Panc1 (cell line): ENCODE data around the gene HSPA12A. TPM values are rescaled to one million over a fixed set of nuclear protein-coding genes. Genes with fewer than 3 reads are reported as not detected.

Experiments
- ATAC-seq: fragments of 200-7000 bp; cut with Tn5 transposase; 2 replicates; pipeline ENCODE4 v1.9.1; 2020; ENCODE audit warnings: mild to moderate bottlenecking, moderate library complexity
- BruUV-seq: library from RNA; stranded (reverse); fragments of 400-500 nt; replicated peaks from 2 replicates; lab custom pipeline; 2021; lab: Mats Ljungman, UMichigan
- CTCF ChIA-PET: fragments of 300-600 bp; sonication (Branson Sonifier 250); formaldehyde crosslinking; loops from one replicate; lab custom pipeline; 2022; ENCODE audit warnings: antibody characterized with exemption; lab: Charles Lee
- POLR2A ChIA-PET: fragments of 300-600 bp; sonication (Branson Sonifier 250); formaldehyde crosslinking; loops from one replicate; lab custom pipeline; 2022; ENCODE audit warnings: antibody characterized with exemption; lab: Charles Lee
- DNase-seq: peaks from one replicate; pipeline ENCODE4 v3.0.0-alpha.2; 2010; ENCODE audit warnings: low read depth, low spot score
- H3K27ac ChIP-seq: 2 replicates; pipeline ENCODE4 v1.5.1; 2011; ENCODE audit warnings: mild to moderate bottlenecking, low read length, inconsistent platforms
- H3K27me3 ChIP-seq: fragments of 200-500 bp; sonication (Bioruptor generic); 2 replicates; pipeline ENCODE4 v1.6.0; 2014; ENCODE audit warnings: low read length, inconsistent platforms; ENCODE audit not compliant: control insufficient read depth, insufficient read depth
- H3K36me3 ChIP-seq: fragments of 200-500 bp; sonication (Bioruptor generic); 2 replicates; pipeline ENCODE4 v1.5.1; 2014; ENCODE audit warnings: inconsistent platforms, mild to moderate bottlenecking, low read length, moderate library complexity; ENCODE audit not compliant: control insufficient read depth, insufficient read depth
- H3K4me1 ChIP-seq: 2 replicates; pipeline ENCODE4 v1.5.1; 2011; ENCODE audit warnings: inconsistent platforms, mild to moderate bottlenecking, low read length, moderate library complexity; ENCODE audit not compliant: control insufficient read depth, insufficient read depth
- H3K4me3 ChIP-seq, 2 experiments: 2 replicates each; pipeline ENCODE4 v1.5.1; 2011 to 2012; ENCODE audit warnings: low read depth in 2 of 2, low read length in 2 of 2, mild to moderate bottlenecking in 2 of 2, inconsistent platforms in 1 of 2, moderate library complexity in 1 of 2
- H3K9me3 ChIP-seq: fragments of 200-500 bp; sonication (Bioruptor generic); 2 replicates; pipeline ENCODE4 v1.5.1; 2014; ENCODE audit warnings: low read depth, mild to moderate bottlenecking, inconsistent platforms, low read length, moderate library complexity; ENCODE audit not compliant: control insufficient read depth, insufficient read depth
- CTCF ChIP-seq: fragments of 450-650 bp; IDR thresholded peaks from 2 replicates; pipeline ENCODE4 v1.5.1; 2017; ENCODE audit warnings: mild to moderate bottlenecking
- POLR2AphosphoS5 ChIP-seq: IDR thresholded peaks from 2 replicates; pipeline ENCODE4 v1.6.1; 2012; ENCODE audit warnings: mild to moderate bottlenecking, low read depth, low read length, moderate library complexity
- REST ChIP-seq, 2 experiments: IDR thresholded peaks; 2 replicates each; pipeline ENCODE4 v1.6.1; 2011 to 2012; ENCODE audit warnings: low read depth in 2 of 2, control low read depth in 1 of 2, low read length in 1 of 2, mild to moderate bottlenecking in 1 of 2, moderate library complexity in 1 of 2; ENCODE audit not compliant: insufficient read depth in 1 of 2
- SIN3A ChIP-seq: IDR thresholded peaks from 2 replicates; pipeline ENCODE4 v1.6.1; 2012; ENCODE audit warnings: low read depth, mild to moderate bottlenecking, low read length, moderate library complexity, borderline replicate concordance; ENCODE audit not compliant: insufficient read depth
- TCF7L2 ChIP-seq: IDR thresholded peaks from 2 replicates; pipeline ENCODE4 v1.6.1; 2011; ENCODE audit warnings: mild to moderate bottlenecking, low read depth, low read length, inconsistent platforms
- in situ Hi-C: cut with HindIII; loops from 2 replicates; pipeline ENCODE4 v1.10.0; 2016; ENCODE audit warnings: low sequenced_read_pairs, low pct_unique_long_range_greater_than_20kb
- intact Hi-C: fragments of 100-400 bp; cut with micrococcal nuclease; formaldehyde crosslinking; loops from one replicate; pipeline ENCODE4 v1.10.0; 2022; ENCODE audit not compliant: unreplicated experiment
- total RNA-seq: library from RNA; stranded (reverse); gene quantifications from one replicate; pipeline ENCODE4 v1.2.1, GENCODE V29; 2021; ENCODE audit not compliant: unreplicated experiment

Gene HSPA12A
- total RNA-seq, 1 experiment from 2014 or later: 7.7 TPM

- DNase-seq (no peak), ATAC-seq (no peak)
- no TSS peak for BruUV-seq
- no peaks in the 10 kb centered on the region for H3K36me3 ChIP-seq
- no peak overlapping the region for H3K27ac ChIP-seq
- H3K27me3 ChIP-seq: peaks cover 7% of the 10 kb centered on the region
- CTCF ChIA-PET: interaction anchor here (0.6 kb wide), 2 partner anchors 13 to 56 kb away, joined by 4 to 8 read pairs; no protein-coding TSS in a partner anchor
- in situ Hi-C loops: no loop called here
- no peak overlapping the region for H3K4me3 ChIP-seq
- no peaks in the 10 kb centered on the region for H3K4me1 ChIP-seq
- no peaks in the 10 kb centered on the region for H3K9me3 ChIP-seq
- POLR2A ChIA-PET: no interaction called here
- intact Hi-C loops: no loop called here
- TF ChIP-seq TCF7L2 (no peak), POLR2AphosphoS5 (no peak), REST (IDR thresholded peaks at IDR 0.05; ENCODE audit: insufficient read depth in 1 of 2, low read depth in 2 of 2, low read length in 1 of 2) (no peak), SIN3A (no peak), CTCF (no peak)
Measured at GRCh38 chr10:116629340-116629739, 113.0 kb downstream of the HSPA12A start.

- no TSS peak for BruUV-seq
- no peaks in the 10 kb centered on the region for H3K36me3 ChIP-seq
- TF ChIP-seq CTCF: peak; percentile 95
- TF ChIP-seq REST (IDR thresholded peaks at IDR 0.05; ENCODE audit: insufficient read depth in 1 of 2, low read depth in 2 of 2, low read length in 1 of 2): no peak
- TF ChIP-seq TCF7L2: no peak
- TF ChIP-seq POLR2AphosphoS5: no peak
- TF ChIP-seq SIN3A: no peak
- ChIA-PET POLR2A (interaction anchor here (0.6 kb wide), 1 partner anchor 55 kb away, joined by 4 read pairs; no protein-coding TSS in a partner anchor), CTCF (interaction anchor here (0.6 to 1.5 kb wide), 10 partner anchors 8 to 1433 kb away, joined by 3 to 16 read pairs (median 4); no protein-coding TSS in a partner anchor)
- in situ Hi-C loops (no loop called here), intact Hi-C loops (loop anchor here (2.0 kb wide), 1 partner anchor 161 kb away; no protein-coding TSS in a partner anchor)
- DNase-seq (no peak), ATAC-seq (peak; percentile 92)
- peaks cover 14% of the 10 kb centered on the region for H3K27me3 ChIP-seq
- H3K4me3 ChIP-seq: peak overlapping the region; percentile 21 to 25; a peak in 3 of 4 replicates
- H3K27ac ChIP-seq: no peak overlapping the region
- no peaks in the 10 kb centered on the region for H3K4me1 ChIP-seq
- H3K9me3 ChIP-seq: no peaks in the 10 kb centered on the region
Measured at GRCh38 chr10:116627386-116627933, 114.9 kb downstream of the HSPA12A start.
